Lower leg skin (tissue), 3 donors: ENCODE measurements around the gene GRIN2A.

Source experiments
- CTCF ChIP-seq, 3 donors: fragments of 450-650 bp; IDR thresholded peaks; one replicate each; pipeline ENCODE4 v1.5.1; 2016; ENCODE audit warnings: antibody characterized with exemption in 3 of 3, mild to moderate bottlenecking in 3 of 3, moderate library complexity in 2 of 3
- POLR2A ChIP-seq, 2 donors: fragments of 450-650 bp; IDR thresholded peaks; one replicate each; pipeline ENCODE4 v1.6.1; 2016 to 2017; ENCODE audit warnings: antibody characterized with exemption in 2 of 2, mild to moderate bottlenecking in 1 of 2, moderate library complexity in 1 of 2

GRCh38 chr16:10213748-10214147 is 31.5 kb upstream of the GRIN2A start:
- TF ChIP-seq CTCF (IDR thresholded peaks at IDR 0.05) (no peak), POLR2A (IDR thresholded peaks at IDR 0.05) (no peak)
